GM21423 (cell line): Measurements from ENCODE around the gene APLP2.

ENCODE experiments used
- ATAC-seq: cut with Tn5 transposase; IDR thresholded peaks from one replicate; pipeline ENCODE4 v1.9.1; 2021; ENCODE audit warnings: mild to moderate bottlenecking, moderate library complexity; ENCODE audit not compliant: unreplicated experiment

Gene APLP2

DNA sequence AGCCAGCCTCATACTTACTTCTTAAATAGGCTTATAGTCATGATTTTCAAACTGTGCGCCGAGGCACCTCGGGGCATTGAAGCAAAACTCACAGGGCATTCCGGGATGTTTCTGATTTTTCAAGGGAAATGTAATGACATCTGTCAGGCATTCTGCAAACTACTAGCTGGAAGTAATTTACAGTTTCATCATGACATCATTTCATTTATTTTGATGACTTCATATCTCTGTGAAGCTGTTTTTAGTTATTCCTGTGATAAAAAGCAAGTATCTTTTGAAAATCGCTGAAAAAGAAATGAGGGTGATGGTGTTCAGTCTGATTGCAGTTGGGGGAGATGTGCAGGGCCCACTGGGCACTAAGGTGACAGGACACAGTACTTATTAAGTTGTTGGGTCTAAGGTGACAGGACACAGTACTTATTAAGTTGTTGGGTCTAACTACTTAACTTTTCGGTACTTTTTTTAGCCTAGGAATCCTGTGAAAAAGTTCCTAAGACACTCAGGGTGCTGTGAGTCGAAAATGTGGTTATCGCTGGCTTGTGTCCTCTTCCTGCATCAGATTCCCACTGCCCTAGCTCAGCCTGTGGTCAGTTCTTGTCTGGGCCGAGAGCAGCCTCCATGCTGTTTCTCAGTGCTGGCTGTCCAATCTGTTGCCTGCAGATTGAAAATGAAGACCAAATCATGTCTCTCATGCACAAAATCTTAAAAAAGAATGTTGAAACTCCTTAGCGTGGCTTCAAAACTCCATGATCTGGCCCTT, 42.6 kb downstream of the APLP2 start:
- no peak for ATAC-seq

DNA sequence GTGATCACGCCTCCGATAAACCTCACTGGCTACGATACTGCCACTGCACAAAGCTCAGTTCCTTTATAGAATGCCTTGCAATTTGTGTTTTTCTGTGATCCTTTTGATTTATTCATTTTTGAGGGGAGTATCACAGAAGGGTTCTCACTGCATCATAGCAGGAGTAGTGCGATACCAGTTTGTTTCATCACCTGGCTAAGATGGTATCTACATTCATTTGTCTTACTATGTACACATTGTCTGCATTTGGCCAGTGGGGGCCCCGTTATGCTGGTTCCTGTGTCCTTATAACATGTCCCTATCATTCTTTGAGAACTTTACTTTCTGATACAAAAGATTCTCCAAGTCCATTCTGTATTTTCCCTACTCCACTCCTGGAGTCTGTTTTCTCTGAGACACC, 44.6 kb downstream of the APLP2 start:
- ATAC-seq, result no peak

DNA sequence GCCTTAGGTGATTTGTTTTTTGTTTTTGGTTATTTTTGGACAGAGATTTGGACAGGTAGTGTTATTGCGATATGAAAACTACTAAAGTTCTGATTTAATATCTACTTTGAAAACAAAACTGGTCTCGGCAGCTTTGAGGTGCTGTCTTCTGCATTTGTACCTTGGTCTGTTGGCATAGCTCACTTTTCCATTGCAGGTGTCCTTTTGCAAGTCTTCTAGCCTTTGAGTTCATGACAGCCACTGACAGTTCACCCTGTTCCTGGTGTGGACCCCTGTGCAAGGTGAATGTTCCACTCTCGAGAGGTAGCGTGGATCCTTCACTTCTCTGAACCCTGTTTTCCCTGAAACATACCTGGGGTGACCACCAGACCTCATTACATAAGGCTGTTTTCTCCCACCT, 45.0 kb downstream of the APLP2 start:
- no peak for ATAC-seq

DNA sequence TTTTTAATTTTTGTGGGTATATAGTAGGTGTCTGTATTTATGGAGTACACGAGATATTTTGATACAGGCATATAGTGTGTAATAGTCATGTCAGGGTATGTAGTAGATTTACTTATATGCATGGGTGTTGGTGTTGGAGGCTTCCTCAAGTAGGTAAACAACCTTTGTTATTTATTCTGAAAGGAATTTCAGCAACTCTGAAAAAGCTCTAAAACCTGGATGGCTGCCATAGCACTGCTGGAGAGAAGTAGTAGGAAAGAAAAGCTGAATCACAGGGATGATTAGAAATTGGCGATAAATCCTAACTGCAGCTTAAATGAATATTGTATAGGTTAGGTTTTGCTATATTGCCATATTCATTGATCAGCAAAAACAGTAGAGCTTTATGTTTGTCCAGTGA, 45.5 kb downstream of the APLP2 start:
- no peak for ATAC-seq

DNA sequence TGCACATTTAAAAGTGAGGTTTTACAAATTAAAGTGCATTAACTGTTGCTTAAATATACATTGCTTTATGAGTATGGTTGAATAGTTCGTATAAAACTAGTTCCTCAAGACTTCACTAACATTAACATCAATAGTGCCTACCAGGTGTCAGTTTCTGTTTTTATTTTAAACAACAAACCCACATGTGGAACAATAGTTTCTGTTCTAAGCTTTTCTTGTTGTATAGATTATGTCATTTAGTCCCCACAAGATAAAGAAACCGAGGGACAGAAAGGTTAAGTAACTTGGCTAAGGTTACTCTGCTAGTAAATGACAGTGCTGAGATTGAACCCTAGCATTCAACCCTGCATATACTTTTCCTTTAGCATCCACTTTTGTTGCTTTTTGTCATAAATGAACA, 48.5 kb downstream of the APLP2 start:
- ATAC-seq, result peak; percentile 75

DNA sequence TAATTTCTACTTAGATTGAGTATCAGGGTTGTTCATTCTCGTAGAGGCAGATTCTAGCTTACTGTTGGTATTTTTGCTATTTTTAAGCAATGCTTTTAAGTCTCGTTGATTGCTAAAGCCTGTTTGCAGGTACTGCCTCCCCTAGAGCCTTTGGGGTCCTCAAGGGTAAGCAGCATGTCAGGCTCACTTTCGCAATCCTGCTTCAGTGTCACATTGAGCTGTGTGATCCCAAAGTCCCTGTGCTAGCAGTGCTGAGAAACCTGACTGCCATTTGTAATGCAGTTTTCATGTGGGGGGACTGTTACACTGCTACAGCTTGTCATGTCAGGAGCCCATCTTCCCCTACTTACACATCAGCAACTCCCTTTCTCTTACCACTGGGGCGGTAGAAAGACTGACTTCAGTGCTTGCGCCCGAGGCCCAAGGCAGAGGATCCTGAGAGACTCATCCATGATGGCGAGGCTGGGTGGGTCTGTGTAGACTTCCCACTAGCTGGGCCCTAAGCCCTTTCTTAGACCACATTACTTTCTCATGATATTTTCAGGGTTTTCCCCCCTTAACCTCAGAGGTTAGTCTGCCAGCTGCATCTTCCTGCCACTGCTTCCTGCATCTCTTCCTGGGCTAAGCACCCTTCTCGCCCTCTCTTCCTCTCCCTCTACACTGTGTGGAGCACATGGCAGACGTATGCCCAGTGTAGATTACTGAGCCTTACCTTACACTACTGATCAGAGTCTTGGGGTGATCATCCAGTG, 49.1 kb downstream of the APLP2 start:
- ATAC-seq, result peak; percentile 69

DNA sequence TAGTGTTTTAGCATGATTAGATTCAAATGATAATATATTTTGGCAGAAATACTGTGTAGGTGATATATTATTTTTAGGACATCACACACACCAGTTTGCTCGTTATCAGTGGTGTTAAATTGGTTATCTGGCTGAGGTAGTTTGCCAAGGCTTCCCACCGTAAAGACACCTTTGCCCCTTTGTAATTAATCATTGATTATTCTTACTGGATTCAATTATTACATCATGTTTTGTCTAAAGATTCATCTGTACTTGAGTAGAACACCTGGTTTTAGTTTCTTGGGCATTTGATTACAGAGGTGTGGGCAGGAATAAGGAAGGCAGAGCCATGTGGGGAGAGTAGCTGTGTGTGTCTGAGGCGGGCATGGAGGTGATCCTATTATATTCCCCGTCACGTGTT, 50.4 kb downstream of the APLP2 start:
- ATAC-seq, result no peak

DNA sequence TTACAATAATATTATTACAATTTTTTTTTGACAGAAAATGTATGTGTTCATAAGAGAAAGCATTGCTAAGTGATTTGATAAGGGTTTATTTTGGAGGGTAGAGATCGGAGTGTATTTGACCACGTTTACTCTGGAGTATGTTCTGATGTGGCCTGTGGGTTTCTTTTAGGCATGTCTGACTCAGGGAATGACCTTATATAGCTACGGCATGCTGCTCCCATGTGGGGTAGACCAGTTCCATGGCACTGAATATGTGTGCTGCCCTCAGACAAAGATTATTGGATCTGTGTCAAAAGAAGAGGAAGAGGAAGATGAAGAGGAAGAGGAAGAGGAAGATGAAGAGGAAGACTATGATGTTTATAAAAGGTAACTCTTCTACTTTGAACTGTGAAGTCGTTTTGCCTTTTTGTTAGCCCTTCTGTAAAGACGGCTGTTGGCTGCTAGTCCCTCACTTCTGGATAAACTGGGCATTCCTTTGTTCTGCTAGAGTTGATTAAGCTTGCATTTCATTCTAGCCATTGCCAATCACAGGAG, 51.8 kb downstream of the APLP2 start:
- no peak for ATAC-seq

DNA sequence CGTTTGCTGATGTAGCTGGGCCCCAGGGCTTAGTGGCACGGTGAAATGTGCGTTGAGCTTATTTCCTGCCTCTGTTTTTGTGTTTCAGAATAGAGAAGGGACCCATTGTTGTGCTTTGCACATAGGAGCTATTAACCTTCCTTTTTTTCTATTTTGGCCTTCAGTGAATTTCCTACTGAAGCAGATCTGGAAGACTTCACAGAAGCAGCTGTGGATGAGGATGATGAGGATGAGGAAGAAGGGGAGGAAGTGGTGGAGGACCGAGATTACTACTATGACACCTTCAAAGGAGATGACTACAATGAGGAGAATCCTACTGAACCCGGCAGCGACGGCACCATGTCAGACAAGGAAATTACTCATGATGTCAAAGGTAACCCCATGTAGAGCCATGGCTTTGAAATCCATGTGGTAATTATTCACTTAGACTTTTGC, 52.5 kb downstream of the APLP2 start:
- ATAC-seq, result no peak

DNA sequence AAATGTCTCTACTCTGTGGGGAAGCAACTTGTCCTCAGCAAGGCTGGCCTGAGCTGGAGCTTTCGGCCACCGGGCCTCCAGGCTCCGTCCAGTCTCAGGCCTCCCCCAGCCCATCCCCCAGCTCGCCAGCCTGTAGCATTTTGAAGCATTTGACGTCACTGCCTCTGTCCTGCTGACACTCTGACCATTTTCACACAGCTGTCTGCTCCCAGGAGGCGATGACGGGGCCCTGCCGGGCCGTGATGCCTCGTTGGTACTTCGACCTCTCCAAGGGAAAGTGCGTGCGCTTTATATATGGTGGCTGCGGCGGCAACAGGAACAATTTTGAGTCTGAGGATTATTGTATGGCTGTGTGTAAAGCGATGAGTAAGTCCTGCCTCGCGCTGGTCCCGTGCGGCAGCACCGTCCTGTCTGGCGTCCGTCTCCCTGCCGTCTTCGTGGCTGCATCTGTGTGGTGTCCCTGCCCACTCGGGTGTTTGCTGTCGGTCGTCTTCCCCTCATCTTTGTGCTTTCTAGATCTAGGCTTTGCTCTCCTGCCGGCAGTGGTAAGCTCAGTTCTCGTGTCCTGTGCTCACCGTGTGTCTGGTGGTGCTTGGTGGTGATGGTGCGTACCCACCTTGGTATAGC, 53.8 kb downstream of the APLP2 start:
- ATAC-seq, result no peak

DNA sequence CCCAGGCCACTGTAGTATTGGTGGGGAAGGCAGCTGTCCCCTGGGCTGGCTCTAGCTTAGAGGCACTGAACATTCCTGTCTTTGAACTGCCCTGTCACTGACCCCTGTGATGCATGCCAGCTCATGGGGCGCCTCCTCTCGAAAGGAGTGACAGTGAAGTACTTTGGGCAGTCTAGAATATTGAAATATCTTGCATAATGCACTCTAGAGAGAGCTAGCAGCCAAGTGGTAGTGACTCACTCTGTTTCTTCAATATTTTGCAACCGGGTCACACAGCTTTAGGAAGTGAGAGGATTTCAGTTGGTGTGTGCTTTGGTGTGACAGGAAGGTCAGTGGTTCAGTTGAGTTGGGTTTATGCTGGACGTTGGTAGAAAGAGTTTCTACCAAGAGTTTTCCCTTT, 54.4 kb downstream of the APLP2 start:
- no peak for ATAC-seq

DNA sequence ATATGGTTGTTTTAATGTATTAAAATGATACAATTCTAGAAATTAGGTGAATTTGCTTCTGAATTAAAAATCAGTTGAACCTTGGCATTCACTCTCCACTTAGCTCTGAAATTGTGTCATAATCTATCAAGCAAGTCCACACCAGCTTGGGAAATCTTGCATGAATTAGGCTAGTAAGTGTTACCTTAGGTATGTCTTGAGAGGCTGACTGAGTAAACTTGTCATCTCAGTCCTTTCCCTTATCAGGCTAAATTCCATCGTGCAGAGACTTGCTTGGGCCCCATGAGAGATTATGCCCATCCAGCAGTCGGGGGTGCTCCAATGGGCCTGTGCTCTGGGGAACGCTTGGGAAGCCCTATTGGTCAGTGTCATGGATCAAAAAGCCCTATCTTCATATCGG, 55.9 kb downstream of the APLP2 start:
- no peak for ATAC-seq

DNA sequence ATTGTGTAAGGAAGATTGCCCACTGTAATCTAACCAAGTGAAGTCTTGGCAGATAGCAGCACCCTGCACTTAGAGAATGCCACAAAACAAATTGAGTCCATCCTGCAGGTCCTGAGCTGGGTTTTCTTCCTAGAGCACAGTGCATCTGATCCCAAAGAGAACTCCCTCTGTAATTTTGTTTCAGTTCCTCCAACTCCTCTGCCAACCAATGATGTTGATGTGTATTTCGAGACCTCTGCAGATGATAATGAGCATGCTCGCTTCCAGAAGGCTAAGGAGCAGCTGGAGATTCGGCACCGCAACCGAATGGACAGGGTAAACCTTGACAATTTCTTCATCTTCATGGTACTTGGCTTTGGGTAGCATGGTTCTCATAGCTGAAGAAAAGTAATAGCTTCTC, 56.8 kb downstream of the APLP2 start:
- no peak for ATAC-seq

DNA sequence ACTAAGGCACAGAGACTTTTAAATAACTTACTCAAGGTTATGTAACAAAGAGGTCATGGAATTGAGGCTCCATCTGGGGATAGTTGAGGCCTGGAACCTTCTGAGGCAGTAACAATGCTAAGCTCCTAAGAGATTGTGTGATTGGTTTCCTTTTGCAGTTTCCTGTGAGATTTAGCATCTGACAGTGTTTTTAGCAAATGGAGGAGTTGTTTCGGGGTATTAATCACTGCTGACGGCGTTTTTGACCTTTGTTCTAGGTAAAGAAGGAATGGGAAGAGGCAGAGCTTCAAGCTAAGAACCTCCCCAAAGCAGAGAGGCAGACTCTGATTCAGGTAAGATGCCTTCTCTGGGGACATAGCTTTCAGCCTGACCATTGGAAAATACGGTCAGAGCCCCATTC, 57.8 kb downstream of the APLP2 start:
- no peak for ATAC-seq

DNA sequence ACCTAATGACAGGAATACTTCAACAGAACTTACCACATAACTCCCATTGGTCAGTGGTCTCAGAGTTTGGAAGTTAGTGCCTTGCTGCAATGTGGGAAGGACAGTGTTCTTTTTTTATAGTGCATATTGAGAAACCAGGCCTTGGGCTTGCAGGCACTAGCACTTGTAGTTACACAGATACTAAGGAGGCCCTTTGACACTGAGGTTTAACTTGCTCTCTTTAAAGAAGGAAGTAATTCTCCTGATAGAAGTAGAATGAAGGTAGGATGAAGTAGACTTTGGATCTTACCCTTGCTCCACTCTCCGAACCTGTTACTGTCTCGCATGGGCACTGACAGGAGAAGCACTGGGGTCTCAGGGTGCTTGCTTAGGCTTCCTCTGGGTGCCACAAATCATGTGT, 58.9 kb downstream of the APLP2 start:
- no peak for ATAC-seq

DNA sequence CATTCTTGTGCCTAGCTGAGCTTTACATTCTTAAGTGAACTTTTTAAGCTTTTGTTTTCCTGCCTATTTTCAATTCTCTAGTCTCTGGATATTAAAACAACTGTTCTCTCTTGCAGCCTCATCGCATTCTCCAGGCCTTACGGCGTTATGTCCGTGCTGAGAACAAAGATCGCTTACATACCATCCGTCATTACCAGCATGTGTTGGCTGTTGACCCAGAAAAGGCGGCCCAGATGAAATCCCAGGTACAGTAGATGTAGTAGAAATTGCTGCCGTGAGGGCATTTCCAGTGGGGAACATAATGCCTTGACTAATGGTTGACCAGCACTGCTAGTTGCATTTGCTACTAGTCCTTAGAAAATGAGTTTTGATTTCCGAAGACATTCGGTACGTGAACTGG, 60.2 kb downstream of the APLP2 start:
- no peak for ATAC-seq

DNA sequence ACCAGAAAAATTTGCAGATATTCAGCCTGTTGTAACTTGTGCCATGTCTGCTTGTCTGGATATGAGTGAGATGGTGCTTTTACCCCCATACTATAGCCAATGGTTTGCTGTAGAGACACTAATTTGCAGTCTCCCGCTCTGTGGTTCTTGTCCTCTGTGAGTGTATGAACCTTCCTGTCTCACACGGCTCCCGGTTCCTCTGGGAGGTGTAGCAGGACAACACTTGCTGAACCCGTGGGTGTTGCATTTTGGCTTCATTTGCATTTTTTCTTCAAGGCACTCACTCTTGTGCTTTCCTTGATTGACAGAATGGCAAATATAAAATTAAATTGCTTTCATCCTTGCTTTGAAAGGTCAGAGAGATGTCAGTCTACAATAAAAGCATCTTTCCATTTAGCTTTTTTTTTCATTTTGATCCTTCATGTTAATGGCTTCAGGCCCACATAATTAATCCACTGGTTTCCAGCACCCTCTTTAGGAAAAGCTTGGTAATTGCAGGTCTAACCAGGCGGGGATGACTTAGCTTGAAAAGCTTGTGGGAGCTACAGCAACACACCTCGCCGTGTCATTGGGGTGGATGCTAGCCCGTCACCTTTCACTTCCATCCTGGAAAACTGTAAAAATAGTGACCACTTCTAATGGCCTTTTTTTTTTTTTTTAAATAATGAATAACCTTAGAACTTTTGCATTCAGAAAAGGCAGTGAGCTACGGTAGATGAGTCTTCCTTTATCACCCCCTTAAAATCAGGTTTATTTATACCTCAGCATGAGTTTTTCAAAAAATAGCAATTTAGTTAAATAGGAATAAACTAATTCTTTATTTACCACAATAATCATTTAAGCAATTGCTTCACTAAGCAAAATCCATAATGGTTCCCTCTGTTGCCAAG, 62.5 kb downstream of the APLP2 start:
- ATAC-seq, result peak; percentile 76

DNA sequence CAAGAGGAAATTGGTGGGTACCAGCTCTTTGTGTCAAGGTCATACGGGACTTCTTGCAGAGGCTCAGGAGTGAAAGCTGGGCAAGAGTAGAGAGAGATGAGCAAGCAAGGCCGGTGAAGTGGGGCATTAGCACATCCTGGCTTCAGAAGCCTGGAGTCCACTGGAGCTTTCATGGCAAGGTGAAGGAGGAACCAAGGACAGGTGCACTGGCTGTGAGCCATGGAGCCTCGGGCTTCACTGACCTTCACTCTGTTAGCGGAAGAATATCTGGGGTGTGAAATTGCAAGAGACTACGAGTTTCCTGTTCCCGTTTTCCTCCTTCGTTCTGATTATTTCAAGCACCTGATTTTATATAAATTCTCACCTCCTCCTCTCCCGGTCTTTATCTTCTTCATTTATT, 64.0 kb downstream of the APLP2 start:
- ATAC-seq, result no peak

DNA sequence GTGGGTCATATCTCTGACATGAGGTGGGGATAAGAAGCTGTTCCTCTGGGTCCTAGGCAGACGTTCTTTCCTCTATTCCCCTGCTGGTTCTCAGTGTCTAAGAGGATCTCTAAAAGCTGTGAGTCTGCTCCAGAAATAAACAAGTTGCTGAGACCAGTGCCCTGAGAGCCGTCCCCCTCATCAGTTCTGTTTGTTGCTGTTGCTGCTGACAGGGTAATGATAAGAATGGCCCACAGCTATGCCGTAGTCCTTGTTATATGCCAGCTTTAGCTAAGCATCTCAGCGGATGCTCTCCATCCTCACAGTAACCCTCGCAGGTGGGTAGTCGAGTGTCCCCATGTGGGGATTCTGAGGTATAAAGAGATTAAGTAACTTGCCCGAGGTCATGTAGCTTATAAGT, 66.4 kb downstream of the APLP2 start:
- no peak for ATAC-seq

DNA sequence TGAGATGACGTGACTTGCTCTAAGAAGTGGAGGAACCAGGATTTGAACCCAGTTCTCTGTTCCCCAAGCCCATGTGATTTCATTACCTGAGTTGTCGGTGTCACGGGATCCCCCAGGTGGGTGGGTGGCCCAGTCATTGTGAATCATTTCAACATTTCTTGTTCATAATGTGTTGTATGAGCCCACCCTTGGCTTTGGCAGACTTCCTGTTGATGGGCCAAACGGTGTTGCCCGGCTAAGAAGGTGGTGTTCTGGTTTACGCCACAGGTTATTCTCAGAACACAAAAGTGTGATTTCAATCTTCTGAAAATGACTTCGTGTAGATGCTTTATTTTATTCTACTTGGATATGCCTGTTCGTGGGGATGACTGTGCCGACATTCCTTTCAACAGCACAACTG, 68.3 kb downstream of the APLP2 start:
- ATAC-seq, result no peak

DNA sequence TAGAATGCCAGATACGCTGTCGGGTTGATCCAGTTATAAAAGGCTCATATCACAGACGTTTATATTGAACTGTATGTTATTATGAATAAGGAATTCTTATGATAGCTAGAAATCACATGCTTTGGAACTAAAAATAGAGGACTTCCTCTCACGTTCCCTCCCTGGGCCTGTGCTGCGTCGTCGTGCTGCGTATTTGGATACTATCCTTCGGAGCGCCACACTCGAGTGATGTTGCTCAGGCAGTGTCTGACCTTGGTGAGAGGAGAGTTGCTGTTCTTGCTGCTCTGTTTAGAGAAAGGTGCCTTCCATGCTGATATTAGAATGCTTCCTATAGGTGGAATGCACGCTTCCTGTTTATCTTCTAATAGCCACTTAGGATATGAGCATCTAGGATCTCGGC, 69.7 kb downstream of the APLP2 start:
- ATAC-seq, result no peak
